Right lobe of liver (tissue), 4 donors: ENCODE data around the gene NPW.

Source experiments
- POLR2A ChIP-seq: fragments of 450-650 bp; IDR thresholded peaks from one replicate; pipeline ENCODE4 v1.6.1; 2017; ENCODE audit warnings: antibody characterized with exemption, mild to moderate bottlenecking
- TF ChIP-seq, protein P1 (sequence below), 4 donors: fragments of 200-600 bp in 3 of 4; fragments of 450-650 bp in 1 of 4; IDR thresholded peaks; one replicate each; pipeline versions ENCODE4 v1.5.1 to v1.8.0; 2016 to 2022; ENCODE audit warnings: antibody characterized with exemption in 4 of 4, mild to moderate bottlenecking in 2 of 4
- donor health status: DM: no; HTN: no; CAD: no.
- donor health status: DM: no; HTN: no; CAD: no.
- donor health status: DM: no; HTN: yes; CAD: no.

DNA sequence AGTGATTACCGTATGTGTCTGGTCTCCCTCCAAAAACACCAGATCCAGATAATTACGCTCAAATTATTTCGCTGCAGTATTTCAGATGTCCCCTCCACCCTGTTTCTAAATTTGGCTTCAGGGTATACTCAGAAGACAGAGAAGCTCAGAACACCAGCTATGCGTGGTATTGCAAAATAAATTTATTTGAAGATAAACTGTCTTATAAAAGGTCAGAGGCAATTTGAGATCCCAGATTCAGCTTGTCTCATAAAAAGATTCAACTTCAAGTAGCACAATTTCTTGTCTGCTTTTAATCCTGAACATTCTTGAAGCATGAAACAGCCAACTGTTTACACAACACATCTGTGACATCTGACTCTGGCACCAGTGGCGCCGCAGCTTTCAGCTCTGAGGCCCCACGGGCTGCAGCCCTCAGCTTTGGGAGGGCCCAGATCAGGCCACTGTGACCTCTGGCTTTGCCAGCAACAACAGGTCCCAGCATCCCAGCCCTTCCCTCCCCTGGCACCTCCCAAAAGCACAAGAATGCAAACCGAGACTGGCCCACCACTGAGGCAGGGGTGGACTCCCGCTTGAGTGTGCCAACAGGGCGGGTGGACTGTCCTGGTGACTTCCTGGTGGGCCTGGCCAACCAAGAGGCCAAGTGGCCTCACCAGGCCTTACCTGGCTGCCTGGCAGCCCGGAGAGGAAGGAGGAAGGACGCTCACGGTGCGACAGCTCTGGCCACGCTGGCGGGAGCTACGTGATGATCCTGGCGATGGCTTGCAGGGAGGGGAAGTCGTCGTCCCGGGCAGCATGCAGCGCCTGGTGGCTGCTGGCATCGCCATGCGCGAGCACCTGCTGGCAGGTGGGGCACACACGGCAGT, 21.9 kb upstream of the NPW start:
- TF ChIP-seq POLR2A = no peak
- TF ChIP-seq, protein P1, sequence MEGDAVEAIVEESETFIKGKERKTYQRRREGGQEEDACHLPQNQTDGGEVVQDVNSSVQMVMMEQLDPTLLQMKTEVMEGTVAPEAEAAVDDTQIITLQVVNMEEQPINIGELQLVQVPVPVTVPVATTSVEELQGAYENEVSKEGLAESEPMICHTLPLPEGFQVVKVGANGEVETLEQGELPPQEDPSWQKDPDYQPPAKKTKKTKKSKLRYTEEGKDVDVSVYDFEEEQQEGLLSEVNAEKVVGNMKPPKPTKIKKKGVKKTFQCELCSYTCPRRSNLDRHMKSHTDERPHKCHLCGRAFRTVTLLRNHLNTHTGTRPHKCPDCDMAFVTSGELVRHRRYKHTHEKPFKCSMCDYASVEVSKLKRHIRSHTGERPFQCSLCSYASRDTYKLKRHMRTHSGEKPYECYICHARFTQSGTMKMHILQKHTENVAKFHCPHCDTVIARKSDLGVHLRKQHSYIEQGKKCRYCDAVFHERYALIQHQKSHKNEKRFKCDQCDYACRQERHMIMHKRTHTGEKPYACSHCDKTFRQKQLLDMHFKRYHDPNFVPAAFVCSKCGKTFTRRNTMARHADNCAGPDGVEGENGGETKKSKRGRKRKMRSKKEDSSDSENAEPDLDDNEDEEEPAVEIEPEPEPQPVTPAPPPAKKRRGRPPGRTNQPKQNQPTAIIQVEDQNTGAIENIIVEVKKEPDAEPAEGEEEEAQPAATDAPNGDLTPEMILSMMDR (IDR thresholded peaks at IDR 0.05) = no peak
